Cardiac septum (tissue), 1 donor: ENCODE results near the gene MICAL3. TPM values are rescaled to one million over a fixed set of nuclear protein-coding genes. Genes with fewer than 3 reads are reported as not detected.

Experiments
- DNase-seq: peaks from one replicate; pipeline ENCODE4 v3.0.0-alpha.2; 2020; ENCODE audit warnings: low spot score
- intact Hi-C: fragments of 100-400 bp; cut with DNase I; formaldehyde crosslinking; loops from one replicate; pipeline ENCODE4 v1.14.0; 2022
- total RNA-seq: library from RNA; stranded (reverse); fragmentation: NEBNext Ultra II Directional; extraction: Animal tissue kit (Norgen Biotek cat#: 25700); gene quantifications from one replicate; pipeline ENCODE4 v1.2.1, GENCODE V29; 2021
- donor health status: DM: no; HTN: no; CAD: no.

The MICAL3 gene
- total RNA-seq, 1 donor from 2014 or later = 126 TPM

- DNase-seq = no peak
Observed at GRCh38 chr22:17823226-17823625, 201.1 kb downstream of the MICAL3 start.

GRCh38 chr22:17822087-17822486 lies 202.3 kb downstream of the MICAL3 start:
- intact Hi-C loops = no loop called here
- no peak for DNase-seq

More at GRCh38 chr22:17823226-17823625, 201.1 kb downstream of the MICAL3 start:
- intact Hi-C loops = no loop called here

- intact Hi-C loops = no loop called here
- no peak for DNase-seq
Observed at GRCh38 chr22:17820879-17821439, 203.4 kb downstream of the MICAL3 start.

GRCh38 chr22:17818649-17819048 lies 205.7 kb downstream of the MICAL3 start:
- DNase-seq = no peak
- intact Hi-C loops = no loop called here

DNA sequence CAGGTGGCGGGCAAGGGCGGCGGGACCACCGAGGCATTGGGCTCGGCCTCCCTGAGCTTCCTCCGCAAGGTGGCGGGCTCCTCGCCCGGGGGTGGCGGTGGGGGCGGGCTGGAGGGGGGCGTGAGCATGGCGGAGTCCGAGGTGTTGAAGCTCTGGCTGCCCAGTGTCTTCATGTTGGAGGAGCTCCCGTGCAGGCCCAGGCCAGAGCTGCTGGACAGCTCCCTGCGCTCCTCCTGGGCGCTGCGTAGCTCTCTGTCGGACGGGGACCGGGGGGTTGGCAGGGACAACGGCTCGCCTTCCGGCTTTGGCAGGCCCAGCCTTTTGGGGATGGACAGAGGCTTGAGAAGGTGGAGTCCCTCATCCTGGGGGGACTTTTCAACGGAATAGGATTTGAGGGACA lies 206.2 kb downstream of the MICAL3 start:
- intact Hi-C loops = no loop called here
- DNase-seq = no peak

- DNase-seq = no peak
- intact Hi-C loops = no loop called here
Observed at GRCh38 chr22:17817511-17818065, 206.8 kb downstream of the MICAL3 start.

DNA sequence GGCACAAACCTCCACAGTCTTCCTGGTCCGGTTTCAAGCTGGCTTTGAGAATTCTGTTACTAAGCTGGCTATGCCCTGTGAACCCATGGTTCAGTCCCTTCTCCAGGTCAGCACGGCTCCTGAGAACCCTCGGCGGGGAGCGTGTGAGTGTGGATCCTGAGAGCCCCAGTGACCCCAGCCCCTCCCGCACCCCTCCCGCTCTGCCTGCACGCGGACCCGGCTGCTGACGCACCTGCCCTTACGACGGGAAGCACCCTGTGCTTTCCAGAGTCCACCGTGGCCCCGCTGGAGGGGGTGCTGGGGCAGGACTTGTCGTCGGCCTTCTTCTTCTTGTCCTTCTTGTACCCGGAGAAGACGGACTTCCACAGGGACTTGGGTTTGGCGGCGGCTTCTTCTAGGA lies 207.3 kb downstream of the MICAL3 start:
- intact Hi-C loops = no loop called here
- DNase-seq = no peak

DNA sequence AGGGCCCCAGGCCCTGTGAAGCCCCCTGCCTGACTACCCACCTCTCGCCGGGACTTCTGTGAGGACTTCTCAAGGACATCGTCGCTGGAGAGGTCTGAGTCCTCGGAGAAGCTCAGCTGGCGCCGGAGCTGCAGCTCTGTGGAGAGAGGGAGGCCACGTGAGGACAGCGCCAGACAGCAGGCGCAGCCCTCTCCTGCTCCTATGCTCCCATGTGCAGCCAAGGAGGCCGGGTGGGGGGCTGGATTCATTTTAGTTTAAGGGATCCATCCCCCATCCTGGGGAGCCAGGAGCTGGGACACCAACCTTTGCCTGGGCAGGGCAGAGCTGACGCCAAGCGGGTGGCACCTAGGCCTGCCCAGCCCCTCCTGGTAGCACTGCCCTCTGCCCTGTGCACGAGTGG lies 207.7 kb downstream of the MICAL3 start:
- intact Hi-C loops = no loop called here

GRCh38 chr22:17815703-17816254 lies 208.6 kb downstream of the MICAL3 start:
- intact Hi-C loops = no loop called here
- DNase-seq = no peak

More for the DNA sequence above, 207.7 kb downstream of the MICAL3 start:
- no peak for DNase-seq

GRCh38 chr22:17814830-17815229 lies 209.5 kb downstream of the MICAL3 start:
- DNase-seq = no peak
- intact Hi-C loops = no loop called here

DNA sequence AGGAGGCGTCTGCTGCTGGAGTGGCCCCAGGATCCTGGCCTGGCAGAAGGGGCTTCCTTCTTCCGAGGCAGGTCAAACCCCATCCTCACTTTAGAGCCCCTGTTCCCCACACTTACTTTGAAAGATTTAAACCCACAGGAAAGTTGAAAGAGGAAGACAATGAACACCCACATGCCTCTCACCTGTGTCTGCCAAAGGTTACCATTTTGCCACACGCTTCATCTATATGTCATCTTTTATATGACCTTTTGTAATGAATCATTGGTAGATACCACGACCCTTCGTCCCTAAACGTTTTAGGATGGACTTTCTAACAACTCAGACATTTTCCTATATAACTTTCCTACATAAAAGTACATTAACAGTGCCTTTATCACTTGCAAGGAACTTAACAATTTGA lies 210.3 kb downstream of the MICAL3 start:
- DNase-seq = no peak
- intact Hi-C loops = no loop called here

GRCh38 chr22:17811119-17811518 lies 213.2 kb downstream of the MICAL3 start:
- intact Hi-C loops = no loop called here
- DNase-seq = no peak

- intact Hi-C loops = no loop called here
- no peak for DNase-seq
Observed at GRCh38 chr22:17810570-17811116, 213.7 kb downstream of the MICAL3 start.

DNA sequence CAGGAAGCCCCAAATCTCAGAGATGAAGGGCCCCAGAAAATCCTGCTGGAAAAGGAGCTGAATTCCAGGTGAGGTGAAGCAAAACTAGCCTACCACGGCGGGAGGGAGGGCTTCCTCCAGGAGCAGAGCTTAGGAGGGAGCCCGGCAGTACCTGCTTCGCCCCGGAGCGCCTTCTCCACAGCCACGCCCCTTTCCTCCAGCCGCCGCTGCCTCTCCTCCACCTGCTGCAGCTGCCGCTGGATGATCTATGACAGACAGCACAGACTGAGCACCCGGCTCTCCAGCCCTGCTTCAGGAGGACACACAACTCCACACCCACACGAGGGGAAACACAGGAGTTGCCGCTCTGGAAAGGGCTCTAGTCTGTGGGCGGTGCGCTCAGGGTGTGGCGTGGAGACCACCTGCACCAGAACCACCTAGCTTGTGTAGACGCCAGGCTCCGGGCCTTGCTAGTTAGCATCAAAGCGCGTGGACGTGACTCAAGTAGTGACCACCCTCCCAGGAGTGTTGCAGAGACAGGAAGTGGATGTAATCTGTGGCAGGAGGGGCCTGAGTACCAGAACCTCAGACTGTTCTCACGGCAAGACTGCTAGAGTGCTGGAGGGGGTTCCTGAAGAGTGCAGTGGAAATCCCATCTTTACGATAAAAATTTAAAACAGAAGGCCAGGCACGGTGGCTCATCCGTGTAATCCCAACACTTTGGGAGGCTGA lies 215.5 kb downstream of the MICAL3 start:
- intact Hi-C loops = no loop called here
- DNase-seq = no peak

- intact Hi-C loops = no loop called here
- no peak for DNase-seq
Observed at GRCh38 chr22:17807578-17808410, 216.6 kb downstream of the MICAL3 start.

- intact Hi-C loops = no loop called here
- DNase-seq = no peak
Observed at GRCh38 chr22:17807086-17807485, 217.3 kb downstream of the MICAL3 start.

GRCh38 chr22:17806437-17806836 lies 217.9 kb downstream of the MICAL3 start:
- intact Hi-C loops = no loop called here
- DNase-seq = no peak

DNA sequence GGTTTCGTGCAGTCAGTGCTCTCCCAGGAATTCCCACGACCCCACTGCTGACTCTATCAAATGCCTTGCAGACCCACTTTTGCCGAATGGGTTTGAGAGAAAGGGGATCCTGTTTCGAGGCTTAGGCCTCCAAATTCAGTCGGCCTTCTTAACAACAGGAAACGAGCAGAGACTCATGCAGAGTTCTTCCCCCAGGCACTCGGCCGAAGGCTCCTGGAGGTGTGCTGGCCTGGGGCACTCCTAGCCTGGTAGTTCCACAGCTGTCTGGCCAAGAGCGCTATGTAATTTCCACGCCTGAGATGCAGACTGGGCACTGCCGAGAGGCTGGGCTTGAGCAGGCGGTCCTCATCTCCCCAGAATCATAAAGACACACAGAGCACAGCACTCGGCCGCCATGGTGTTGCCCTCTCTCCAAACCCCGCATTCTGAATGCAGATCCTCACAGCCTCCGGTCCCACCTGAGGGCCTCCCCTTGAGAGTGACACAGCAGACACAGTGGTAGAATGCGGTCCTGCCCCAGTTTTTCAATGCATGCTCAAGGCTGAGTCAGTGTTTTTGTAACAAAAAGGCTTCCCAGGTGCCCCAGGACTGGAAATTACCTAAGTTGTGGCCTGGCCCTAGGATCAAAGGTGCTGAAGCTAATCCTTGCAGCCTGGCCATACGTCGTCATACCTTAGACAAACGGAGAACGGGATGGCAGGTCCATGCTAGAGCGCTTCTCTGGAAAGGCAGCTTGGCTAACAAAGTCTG lies 219.9 kb downstream of the MICAL3 start:
- intact Hi-C loops = no loop called here
- DNase-seq = no peak

DNA sequence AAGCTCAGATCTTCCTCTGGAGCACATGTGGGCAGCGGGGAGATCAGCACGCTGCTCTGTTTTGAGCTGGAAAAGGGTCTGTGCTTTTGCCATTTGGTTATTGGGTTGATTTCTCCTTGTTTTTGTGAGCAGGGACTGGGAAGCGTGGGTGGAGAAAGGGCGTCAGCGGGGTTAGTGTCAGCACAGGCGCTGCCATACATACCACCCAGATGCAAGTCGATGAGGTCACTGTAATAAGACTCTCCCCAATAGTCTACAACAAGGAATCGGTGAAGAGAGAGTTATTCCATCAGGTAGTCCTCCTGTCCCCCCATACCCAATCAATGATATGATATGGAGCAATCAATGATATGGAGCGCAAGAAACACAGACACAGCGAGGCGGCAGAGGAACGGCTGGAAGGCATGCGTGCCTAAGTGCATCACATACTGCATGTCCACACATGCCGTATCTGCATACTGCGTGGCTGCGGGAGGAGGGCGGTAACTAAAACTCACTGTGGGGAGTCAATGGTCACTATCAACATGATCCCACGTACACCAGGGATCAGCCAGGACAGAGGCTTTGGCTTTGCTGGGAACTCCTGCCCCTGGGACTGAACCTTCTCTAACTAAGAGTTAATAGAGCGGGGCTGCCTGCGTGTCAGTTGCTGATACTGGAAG lies 220.6 kb downstream of the MICAL3 start:
- DNase-seq = no peak
- intact Hi-C loops = no loop called here
